B cell (primary cell): ENCODE results near the gene LRBA. TPM values are rescaled to one million over a fixed set of nuclear protein-coding genes. Genes with fewer than 3 reads are reported as not detected.
"Not testable (repeated sequence)": the region's sequence is repeated elsewhere in the genome, so short reads cannot be mapped to it uniquely, and the experiment has no call there.

Experiments used
- ATAC-seq: fragments of 200-7000 bp; cut with Tn5 transposase; one replicate; pipeline ENCODE4 v1.10.0; 2021; ENCODE audit warnings: low read depth, mild to moderate bottlenecking, moderate number of reproducible peaks, moderate library complexity
- CTCF ChIA-PET: fragments of 350-600 bp; sonication (Branson Sonifier 250); formaldehyde crosslinking; loops from one replicate; lab custom pipeline; 2021; ENCODE audit warnings: antibody characterized with exemption, inconsistent platforms; lab: Charles Lee
- POLR2A ChIA-PET: fragments of 350-600 bp; sonication (Branson Sonifier 250); formaldehyde crosslinking; loops from one replicate; lab custom pipeline; 2021; ENCODE audit warnings: antibody characterized with exemption; lab: Charles Lee
- DNase-seq: peaks from one replicate; pipeline ENCODE4 v3.0.0; 2013
- H2AFZ ChIP-seq: 2 replicates; pipeline ENCODE4 v1.6.1; 2012; ENCODE audit warnings: mild to moderate bottlenecking, low read depth, low read length; ENCODE audit not compliant: insufficient read depth, poor library complexity, severe bottlenecking
- H3K27ac ChIP-seq, 2 donors: 1 replicate in 1 of 2; 2 replicates in 1 of 2; pipeline ENCODE4 v1.5.1; 2012 to 2013; ENCODE audit warnings: low read length in 2 of 2, mild to moderate bottlenecking in 2 of 2, moderate library complexity in 1 of 2
- H3K27me3 ChIP-seq, 4 experiments: fragments of 200-600 bp in 1 of 4; sonication (generic) in 1 of 4; replicated peaks in 1 of 4; 1 replicate in 2 of 4; 2 replicates in 2 of 4; pipeline versions ENCODE4 v1.6.1 to v1.7.0; 2013 to 2016; ENCODE audit warnings: low read length in 3 of 4, mild to moderate bottlenecking in 2 of 4, mixed read lengths in 1 of 4, moderate library complexity in 1 of 4; ENCODE audit not compliant: insufficient read depth in 4 of 4, control insufficient read depth in 3 of 4; ENCODE audit errors: control extremely low read depth in 1 of 4
- H3K36me3 ChIP-seq, 2 experiments: replicated peaks in 1 of 2; 1 replicate in 1 of 2; 2 replicates in 1 of 2; pipeline versions ENCODE4 v1.6.1 to v1.7.1; 2013; ENCODE audit warnings: low read length in 1 of 2; ENCODE audit not compliant: insufficient read depth in 2 of 2, control insufficient read depth in 1 of 2; ENCODE audit errors: control extremely low read depth in 1 of 2, extremely low read depth in 1 of 2
- H3K4me1 ChIP-seq, 2 donors: fragments of 200-600 bp in 1 of 2; sonication (generic) in 1 of 2; 1 replicate in 1 of 2; 2 replicates in 1 of 2; pipeline versions ENCODE4 v1.5.1 to v1.6.1; 2013 to 2017; ENCODE audit warnings: low read length in 2 of 2; ENCODE audit not compliant: control insufficient read depth in 2 of 2, insufficient read depth in 2 of 2
- H3K4me2 ChIP-seq: replicated peaks from 2 replicates; pipeline ENCODE3; 2012; ENCODE audit warnings: mild to moderate bottlenecking, low read depth, low read length; ENCODE audit not compliant: poor library complexity, severe bottlenecking
- H3K4me3 ChIP-seq, 5 experiments: fragments of 200-600 bp in 1 of 5; sonication (generic) in 1 of 5; 1 replicate in 3 of 5; 2 replicates in 2 of 5; pipeline versions ENCODE4 v1.5.1 to v1.7.0; 2011 to 2016; ENCODE audit warnings: low read length in 4 of 5, mild to moderate bottlenecking in 4 of 5, low read depth in 2 of 5, control low read depth in 1 of 5, moderate library complexity in 1 of 5; ENCODE audit not compliant: insufficient read depth in 1 of 5; ENCODE audit errors: control extremely low read depth in 1 of 5, extremely low read depth in 1 of 5
- H3K79me2 ChIP-seq: fragments of 200-600 bp; sonication (generic); one replicate; pipeline ENCODE4 v1.6.0; 2016; ENCODE audit warnings: low read length; ENCODE audit not compliant: control insufficient read depth, insufficient read depth
- H3K9ac ChIP-seq: fragments of 200-600 bp; sonication (generic); 2 replicates; pipeline ENCODE4 v1.6.1; 2017; ENCODE audit warnings: mild to moderate bottlenecking, low read length, moderate library complexity
- H3K9me3 ChIP-seq, 3 donors: one replicate each; pipeline versions ENCODE4 v1.6.1 to v1.7.1; 2013; ENCODE audit warnings: low read length in 2 of 3; ENCODE audit not compliant: control insufficient read depth in 2 of 3, insufficient read depth in 1 of 3; ENCODE audit errors: control extremely low read depth in 1 of 3
- H4K20me1 ChIP-seq: 2 replicates; pipeline ENCODE4 v1.6.0; 2012; ENCODE audit warnings: mild to moderate bottlenecking, low read length; ENCODE audit not compliant: insufficient read depth, control insufficient read depth, poor library complexity, severe bottlenecking
- H3K27ac Mint-ChIP-seq: one replicate; pipeline ENCODE4 v1.8.0; 2021; ENCODE audit warnings: mixed read lengths
- H3K27me3 Mint-ChIP-seq: one replicate; pipeline ENCODE4 v1.8.0; 2021; ENCODE audit warnings: mixed read lengths
- H3K4me1 Mint-ChIP-seq: one replicate; pipeline ENCODE4 v1.8.0; 2021; ENCODE audit warnings: mixed read lengths
- H3K4me3 Mint-ChIP-seq: one replicate; pipeline ENCODE4 v1.8.0; 2021; ENCODE audit warnings: mixed read lengths
- H3K9me3 Mint-ChIP-seq: one replicate; pipeline ENCODE4 v1.8.0; 2022; ENCODE audit warnings: mixed read lengths; ENCODE audit not compliant: insufficient read depth
- CTCF ChIP-seq: fragments of 200-600 bp; IDR thresholded peaks from one replicate; pipeline ENCODE4 v1.8.0; 2022; ENCODE audit warnings: antibody characterized with exemption, mild to moderate bottlenecking
- EZH2 ChIP-seq: IDR thresholded peaks from 2 replicates; pipeline ENCODE4 v1.6.1; 2012; ENCODE audit warnings: borderline replicate concordance, low read depth, mild to moderate bottlenecking, moderate library complexity, low read length; ENCODE audit not compliant: insufficient read depth, poor library complexity, severe bottlenecking
- WGBS: methylation state at CpG from one replicate; pipeline ENCODE4 v1.1.5; 2013; ENCODE audit warnings: missing lambda C conversion rate; ENCODE audit not compliant: insufficient coverage; 5-methylcytosine and 5-hydroxymethylcytosine counted together
- intact Hi-C: fragments of 100-400 bp; cut with micrococcal nuclease; formaldehyde crosslinking; loops from one replicate; pipeline ENCODE4 v1.10.0; 2022
- polyA plus RNA-seq: library from polyadenylated mRNA; depleted of rRNA; stranded (reverse); fragments of >200 nt; gene quantifications from 2 replicates; pipeline ENCODE4 v1.2.3, GENCODE V29; 2012
- total RNA-seq, 2 donors: library from RNA; stranded (reverse); fragments of 120-200 nt in 1 of 2; gene quantifications; 1 replicate in 1 of 2; 2 replicates in 1 of 2; pipeline versions ENCODE4 v1.2.3 to v1.2.4, GENCODE V29; 2013 to 2022

The LRBA gene
- total and polyA plus RNA-seq, 2 donors (not counting 1 experiment from before 2014, with no cell fraction given), result 17.5 to 86.7 TPM

GRCh38 chr4:150994721-150995120, 20.4 kb downstream of the LRBA start:
- no peak for DNase-seq
- CTCF ChIA-PET, result no interaction called here
- no CpG with 5 or more reads among the region's 2 CpGs for WGBS
- Mint-ChIP-seq H3K27me3 (no peaks in the 10 kb centered on the region), H3K27ac (no peak overlapping the region), H3K9me3 (peaks cover 4% of the 10 kb centered on the region), H3K4me3 (peak overlapping the region; percentile 17), H3K4me1 (peaks cover 56% of the 10 kb centered on the region)
- Histone ChIP-seq H3K9me3 (peaks cover 0 to 9% (median 0%) of the 10 kb centered on the region in 3 donors), H3K36me3 (peaks cover 2 to 3% of the 10 kb centered on the region in 2 experiments), H3K9ac (no peak overlapping the region), H2AFZ (no peak overlapping the region), H4K20me1 (peaks cover 9% of the 10 kb centered on the region), H3K4me1 (peaks cover 16 to 28% of the 10 kb centered on the region in 2 donors), H3K27me3 (no peaks in the 10 kb centered on the region), H3K4me2 (peak overlapping the region; percentile 21), H3K4me3 (no peak overlapping the region), H3K79me2 (peaks cover 94% of the 10 kb centered on the region), H3K27ac (no peak overlapping the region)
- TF ChIP-seq CTCF (no peak), EZH2 (no peak)
- intact Hi-C loops, result no loop called here
- no peak for ATAC-seq
- POLR2A ChIA-PET, result interaction anchor here (0.6 kb wide), 1 partner anchor 16 kb away, joined by 7 read pairs; no protein-coding TSS in a partner anchor

- H3K27ac ChIP-seq, H3K27me3 Mint-ChIP-seq, H3K4me2 ChIP-seq, H3K9me3 Mint-ChIP-seq, intact Hi-C loops, DNase-seq, H3K4me3 Mint-ChIP-seq, H3K36me3 ChIP-seq, H2AFZ ChIP-seq, H3K9ac ChIP-seq, H3K4me3 ChIP-seq, H3K27me3 ChIP-seq, CTCF ChIA-PET, H3K9me3 ChIP-seq, POLR2A ChIA-PET, ATAC-seq: not testable (repeated sequence)
- H3K79me2 ChIP-seq, result peaks cover 95% of the 10 kb centered on the region
- no CpG with 5 or more reads among the region's 3 CpGs for WGBS
- H4K20me1 ChIP-seq, result peaks cover 19% of the 10 kb centered on the region
- peak overlapping the region; percentile 32 for H3K27ac Mint-ChIP-seq
- H3K4me1 Mint-ChIP-seq, result peaks cover 47% of the 10 kb centered on the region
- peaks cover 6 to 16% of the 10 kb centered on the region in 2 donors for H3K4me1 ChIP-seq
Measured at GRCh38 chr4:150993577-150993976, 21.5 kb downstream of the LRBA start.
